Uterus (tissue), 4 donors: Measurements from ENCODE around the gene MAN2A2. TPM values are rescaled to one million over a fixed set of nuclear protein-coding genes. Genes with fewer than 3 reads are reported as not detected.
"Not testable (repeated sequence)": the region's sequence is repeated elsewhere in the genome, so short reads cannot be mapped to it uniquely, and the experiment has no call there.

Experiments used
- DNase-seq, 2 donors: peaks; one replicate each; pipeline ENCODE4 v3.0.0-alpha.2; 2019 to 2020
- H3K27ac ChIP-seq, 2 donors: fragments of 200-600 bp; sonication (generic); 1 replicate in 1 of 2; 2 replicates in 1 of 2; pipeline ENCODE4 v1.5.1; 2016 to 2018
- H3K27me3 ChIP-seq, 2 donors: fragments of 200-600 bp; sonication (generic); one replicate each; pipeline ENCODE4 v1.5.1; 2018 to 2019; ENCODE audit warnings: control low read depth in 1 of 2
- H3K36me3 ChIP-seq, 2 donors: fragments of 200-600 bp; sonication (generic); one replicate each; pipeline ENCODE4 v1.5.1; 2019; ENCODE audit warnings: control low read depth in 1 of 2
- H3K4me1 ChIP-seq, 2 donors: fragments of 200-600 bp; sonication (generic); one replicate each; pipeline ENCODE4 v1.5.1; 2018 to 2019; ENCODE audit warnings: control low read depth in 1 of 2
- H3K4me3 ChIP-seq, 2 donors: fragments of 200-600 bp; sonication (generic); 1 replicate in 1 of 2; 2 replicates in 1 of 2; pipeline ENCODE4 v1.5.1; 2018 to 2019; ENCODE audit warnings: mild to moderate bottlenecking in 1 of 2
- H3K9me3 ChIP-seq, 2 donors: fragments of 200-600 bp; sonication (generic); one replicate each; pipeline ENCODE4 v1.5.1; 2019; ENCODE audit warnings: control low read depth in 1 of 2
- CTCF ChIP-seq, 4 experiments: fragments of 200-600 bp in 2 of 4; fragments of 450-650 bp in 2 of 4; sonication (generic) in 2 of 4; IDR thresholded peaks; one replicate each; pipeline ENCODE4 v1.5.1; 2016 to 2019; ENCODE audit warnings: antibody characterized with exemption in 4 of 4, mild to moderate bottlenecking in 2 of 4, moderate library complexity in 1 of 4
- POLR2A ChIP-seq, 2 donors: fragments of 450-650 bp; IDR thresholded peaks; one replicate each; pipeline ENCODE4 v1.6.1; 2016; ENCODE audit warnings: antibody characterized with exemption in 2 of 2, mild to moderate bottlenecking in 1 of 2, moderate library complexity in 1 of 2
- intact Hi-C: fragments of 100-400 bp; cut with DNase I; formaldehyde crosslinking; loops from one replicate; pipeline ENCODE4 v1.15.1; 2023; ENCODE audit warnings: low total_unique reads
- total RNA-seq, 4 donors: library from RNA; depleted of rRNA in 3 of 4; stranded (reverse); fragments of >200 nt in 3 of 4; gene quantifications; one replicate each; pipeline versions ENCODE4 v1.1.0 to v1.2.4, GENCODE V29; 2014 to 2023
- donor health status: DM: yes; HTN: yes; CAD: no.

Gene MAN2A2
- total RNA-seq, 4 donors from 2014 or later, result 15.9 to 92.0 (median 19.8) TPM

- no peak for DNase-seq
- H3K27me3 ChIP-seq, result no peaks in the 10 kb centered on the region
- no peak overlapping the region for H3K4me3 ChIP-seq
- H3K27ac ChIP-seq, result no peak overlapping the region
- no peak for TF ChIP-seq CTCF (IDR thresholded peaks at IDR 0.05)
- TF ChIP-seq POLR2A (IDR thresholded peaks at IDR 0.05), result no peak
- intact Hi-C loops, result no loop called here
- no peaks in the 10 kb centered on the region for H3K4me1 ChIP-seq
- no peaks in the 10 kb centered on the region for H3K9me3 ChIP-seq
- no peaks in the 10 kb centered on the region for H3K36me3 ChIP-seq
These were observed 21.3 kb downstream of the MAN2A2 start for GRCh38 chr15:90924375-90924774.

- H3K27ac ChIP-seq, H3K36me3 ChIP-seq, DNase-seq, H3K4me3 ChIP-seq, intact Hi-C loops, H3K4me1 ChIP-seq, H3K27me3 ChIP-seq, H3K9me3 ChIP-seq: not testable (repeated sequence)
These were observed 23.7 kb downstream of the MAN2A2 start for GRCh38 chr15:90926766-90927165.

- H3K36me3 ChIP-seq, H3K9me3 ChIP-seq, H3K27ac ChIP-seq, intact Hi-C loops, DNase-seq, H3K27me3 ChIP-seq, H3K4me3 ChIP-seq: not testable (repeated sequence)
- H3K4me1 ChIP-seq, result peaks cover 0 to 12% of the 10 kb centered on the region in 2 donors
These were observed 25.0 kb downstream of the MAN2A2 start for GRCh38 chr15:90928106-90928505.

GRCh38 chr15:90929246-90930019 lies 26.3 kb downstream of the MAN2A2 start:
- peaks cover 0 to 12% of the 10 kb centered on the region in 2 donors for H3K4me1 ChIP-seq
- intact Hi-C loops, result no loop called here
- TF ChIP-seq CTCF (IDR thresholded peaks at IDR 0.05) (no peak), POLR2A (IDR thresholded peaks at IDR 0.05) (no peak)
- no peaks in the 10 kb centered on the region for H3K27me3 ChIP-seq
- peak overlapping the region; percentile 85 to 89 for H3K27ac ChIP-seq
- peak overlapping the region; percentile 47 to 52 for H3K4me3 ChIP-seq
- no peak for DNase-seq
- no peaks in the 10 kb centered on the region for H3K36me3 ChIP-seq
- no peaks in the 10 kb centered on the region for H3K9me3 ChIP-seq

GRCh38 chr15:90930861-90931574 lies 27.9 kb downstream of the MAN2A2 start:
- Histone ChIP-seq H3K4me1 (peaks cover 0 to 12% of the 10 kb centered on the region in 2 donors), H3K4me3 (peak overlapping the region; percentile 47 to 52), H3K27me3 (no peaks in the 10 kb centered on the region), H3K36me3 (no peaks in the 10 kb centered on the region), H3K9me3 (no peaks in the 10 kb centered on the region), H3K27ac (peak overlapping the region; percentile 85 to 89)
- DNase-seq, result no peak
- intact Hi-C loops, result no loop called here
- no peak for TF ChIP-seq CTCF (IDR thresholded peaks at IDR 0.05)

GRCh38 chr15:90931575-90931827 lies 28.4 kb downstream of the MAN2A2 start:
- Histone ChIP-seq H3K27me3 (no peaks in the 10 kb centered on the region), H3K4me3 (peak overlapping the region in 1 of 2 donors; percentile 76), H3K27ac (peak overlapping the region; percentile 85 to 89), H3K4me1 (peaks cover 0 to 12% of the 10 kb centered on the region in 2 donors), H3K9me3 (no peaks in the 10 kb centered on the region), H3K36me3 (no peaks in the 10 kb centered on the region)
- intact Hi-C loops, result no loop called here
- no peak for DNase-seq
- no peak for TF ChIP-seq POLR2A (IDR thresholded peaks at IDR 0.05)
- TF ChIP-seq CTCF (IDR thresholded peaks at IDR 0.05), result no peak
